SK-N-SH (cell line): ENCODE data around the gene ST7. TPM values are rescaled to one million over a fixed set of nuclear protein-coding genes. Genes with fewer than 3 reads are reported as not detected.

Experiments used
- CTCF ChIA-PET: fragments of 300-600, 350-600 bp; formaldehyde crosslinking; extraction: SDS; loops from one replicate; lab custom pipeline; 2021; lab: Yijun Ruan, JAX
- POLR2A ChIA-PET: fragments of 350-600 bp; sonication (Branson Sonifier 250); formaldehyde crosslinking; extraction: SDS; loops from one replicate; lab custom pipeline; 2020; ENCODE audit warnings: antibody characterized with exemption, inconsistent platforms; lab: Yijun Ruan, JAX
- DNase-seq: peaks from one replicate; pipeline ENCODE4 v3.0.0; 2012
- H2AFZ ChIP-seq: fragments of 200-600 bp; sonication (generic); 2 replicates; pipeline ENCODE4 v1.8.1; 2016; ENCODE audit warnings: antibody characterized with exemption, mild to moderate bottlenecking, low read depth
- H3F3A ChIP-seq: fragments of 200-600 bp; sonication (generic); replicated peaks from 2 replicates; pipeline ENCODE3; 2016; ENCODE audit warnings: antibody characterized with exemption, mild to moderate bottlenecking; ENCODE audit not compliant: insufficient read depth
- H3K27ac ChIP-seq, 2 experiments: fragments of 200-500 bp in 1 of 2; fragments of 200-600 bp in 1 of 2; sonication (Bioruptor generic) in 1 of 2; sonication (generic), shearing (Covaris generic) in 1 of 2; 2 replicates each; pipeline versions ENCODE4 v1.5.1 to v1.6.1; 2014 to 2016; ENCODE audit warnings: low read depth in 2 of 2, inconsistent platforms in 1 of 2, low read length in 1 of 2, mild to moderate bottlenecking in 1 of 2, mixed read lengths in 1 of 2
- H3K27me3 ChIP-seq: fragments of 200-600 bp; sonication (generic), shearing (Covaris generic); 2 replicates; pipeline ENCODE4 v1.6.1; 2016; ENCODE audit warnings: mixed run types; ENCODE audit not compliant: insufficient read depth
- H3K36me3 ChIP-seq, 2 experiments: fragments of 200-500 bp in 1 of 2; fragments of 200-600 bp in 1 of 2; sonication (Bioruptor generic) in 1 of 2; sonication (generic) in 1 of 2; replicated peaks in 1 of 2; 2 replicates each; pipeline versions ENCODE3 to v1.5.1; 2014 to 2016; ENCODE audit warnings: low read length in 1 of 2, mild to moderate bottlenecking in 1 of 2; ENCODE audit not compliant: insufficient read depth in 2 of 2, control insufficient read depth in 1 of 2
- H3K4me1 ChIP-seq, 2 experiments: fragments of 200-500 bp in 1 of 2; fragments of 200-600 bp in 1 of 2; sonication (Bioruptor generic) in 1 of 2; sonication (generic), shearing (Covaris generic) in 1 of 2; 2 replicates each; pipeline versions ENCODE4 v1.5.1 to v1.6.1; 2014 to 2016; ENCODE audit warnings: low read depth in 1 of 2, low read length in 1 of 2, mixed run types in 1 of 2; ENCODE audit not compliant: insufficient read depth in 2 of 2, control insufficient read depth in 1 of 2
- H3K4me2 ChIP-seq: fragments of 200-600 bp; sonication (generic), shearing (Covaris generic); 2 replicates; pipeline ENCODE4 v1.6.1; 2017; ENCODE audit warnings: mixed run types
- H3K4me3 ChIP-seq, 2 experiments: fragments of 200-500 bp in 1 of 2; fragments of 200-600 bp in 1 of 2; sonication (Bioruptor generic) in 1 of 2; sonication (generic), shearing (Covaris generic) in 1 of 2; 2 replicates each; pipeline versions ENCODE4 v1.5.1 to v1.8.1; 2014 to 2016; ENCODE audit warnings: low read depth in 2 of 2, inconsistent platforms in 1 of 2, low read length in 1 of 2, mild to moderate bottlenecking in 1 of 2, mixed read lengths in 1 of 2, moderate library complexity in 1 of 2
- H3K79me2 ChIP-seq: fragments of 200-600 bp; sonication (generic); 2 replicates; pipeline ENCODE4 v1.8.1; 2017; ENCODE audit warnings: mild to moderate bottlenecking; ENCODE audit not compliant: insufficient read depth
- H3K9ac ChIP-seq: fragments of 200-600 bp; sonication (generic); 2 replicates; pipeline ENCODE4 v1.6.1; 2017; ENCODE audit warnings: mixed run types
- H3K9me2 ChIP-seq: fragments of 200-600 bp; sonication (generic); 2 replicates; pipeline ENCODE4 v1.6.1; 2017; ENCODE audit warnings: mixed run types
- H3K9me3 ChIP-seq: fragments of 200-600 bp; sonication (generic); 2 replicates; pipeline ENCODE4 v1.6.1; 2017; ENCODE audit warnings: mixed run types, mild to moderate bottlenecking, moderate library complexity
- H4K20me1 ChIP-seq: fragments of 200-600 bp; sonication (generic); 2 replicates; pipeline ENCODE4 v1.6.1; 2017; ENCODE audit warnings: mild to moderate bottlenecking, mixed run types; ENCODE audit not compliant: insufficient read depth
- ELF1 ChIP-seq: IDR thresholded peaks from 2 replicates; pipeline ENCODE4 v1.4.0; 2012
- EZH2phosphoT487 ChIP-seq: fragments of 200-600 bp; sonication (generic); IDR thresholded peaks from 2 replicates; pipeline ENCODE4 v1.6.1; 2017; ENCODE audit warnings: low read depth, mixed run types, mild to moderate bottlenecking, antibody characterized with exemption, moderate library complexity, borderline replicate concordance
- FOXJ3 ChIP-seq: sonication (generic); formaldehyde crosslinking; IDR thresholded peaks from 2 replicates; pipeline ENCODE4 v1.5.1; 2020; ENCODE audit warnings: mild to moderate bottlenecking, missing genetic modification reagents
- GABPA ChIP-seq: IDR thresholded peaks from 2 replicates; pipeline ENCODE4 v1.4.0; 2012; ENCODE audit warnings: low read depth, mild to moderate bottlenecking
- MEF2A ChIP-seq: IDR thresholded peaks from 2 replicates; pipeline ENCODE4 v1.4.0; 2012; ENCODE audit warnings: low read depth, borderline replicate concordance
- MXI1 ChIP-seq: IDR thresholded peaks from 2 replicates; pipeline ENCODE4 v1.6.1; 2012; ENCODE audit warnings: mild to moderate bottlenecking, low read depth, low read length, improper control_type of control experiment
- NFIC ChIP-seq: IDR thresholded peaks from 2 replicates; pipeline ENCODE4 v1.4.0; 2012; ENCODE audit warnings: borderline replicate concordance
- POLR2AphosphoS5 ChIP-seq: IDR thresholded peaks from 2 replicates; pipeline ENCODE4 v1.6.1; 2012; ENCODE audit warnings: low read depth, low read length
- RAD21 ChIP-seq: IDR thresholded peaks from 2 replicates; pipeline ENCODE4 v1.6.1; 2012; ENCODE audit warnings: mild to moderate bottlenecking, low read length
- RFX5 ChIP-seq: IDR thresholded peaks from 2 replicates; pipeline ENCODE4 v1.6.1; 2012; ENCODE audit warnings: mild to moderate bottlenecking, improper control_type of control experiment, low read length
- TAF1 ChIP-seq: IDR thresholded peaks from 2 replicates; pipeline ENCODE4 v1.6.1; 2012; ENCODE audit warnings: low read depth, mild to moderate bottlenecking, low read length, moderate library complexity, borderline replicate concordance
- WGBS: methylation state at CpG from one replicate; pipeline ENCODE4 v1.1.6; 2017; ENCODE audit warnings: low lambda C conversion rate; 5-methylcytosine and 5-hydroxymethylcytosine counted together
- polyA plus RNA-seq, 3 experiments: library from polyadenylated mRNA; depleted of rRNA; stranded (reverse); fragments of >200 nt; gene quantifications; 2 replicates each; pipeline ENCODE4 v1.2.3, GENCODE V29; 2012
- TF ChIP-seq, protein P1 (sequence below): fragments of 150-350 bp; IDR thresholded peaks from 2 replicates; pipeline ENCODE4 v1.6.1; 2017; ENCODE audit warnings: antibody characterized with exemption, low read length, low read depth, borderline replicate concordance
- TF ChIP-seq, protein P2 (sequence below): IDR thresholded peaks from 2 replicates; pipeline ENCODE4; 2012
- TF ChIP-seq, protein P3 (sequence below): fragments of 200-600 bp; sonication (generic); IDR thresholded peaks from 2 replicates; pipeline ENCODE4 v1.6.1; 2017; ENCODE audit warnings: antibody characterized with exemption, mild to moderate bottlenecking, moderate library complexity
- TF ChIP-seq, protein P4 (sequence below): IDR thresholded peaks from 2 replicates; pipeline ENCODE4 v1.4.0; 2012; ENCODE audit warnings: low read depth, borderline replicate concordance
- TF ChIP-seq, protein P5 (sequence below): IDR thresholded peaks from 2 replicates; pipeline ENCODE4 v1.4.0; 2012; ENCODE audit warnings: low read depth

Gene ST7
- polyA plus RNA-seq, 1 of the 3 experiments (the other 2 are of a cell fraction) = 23.5 TPM

DNA sequence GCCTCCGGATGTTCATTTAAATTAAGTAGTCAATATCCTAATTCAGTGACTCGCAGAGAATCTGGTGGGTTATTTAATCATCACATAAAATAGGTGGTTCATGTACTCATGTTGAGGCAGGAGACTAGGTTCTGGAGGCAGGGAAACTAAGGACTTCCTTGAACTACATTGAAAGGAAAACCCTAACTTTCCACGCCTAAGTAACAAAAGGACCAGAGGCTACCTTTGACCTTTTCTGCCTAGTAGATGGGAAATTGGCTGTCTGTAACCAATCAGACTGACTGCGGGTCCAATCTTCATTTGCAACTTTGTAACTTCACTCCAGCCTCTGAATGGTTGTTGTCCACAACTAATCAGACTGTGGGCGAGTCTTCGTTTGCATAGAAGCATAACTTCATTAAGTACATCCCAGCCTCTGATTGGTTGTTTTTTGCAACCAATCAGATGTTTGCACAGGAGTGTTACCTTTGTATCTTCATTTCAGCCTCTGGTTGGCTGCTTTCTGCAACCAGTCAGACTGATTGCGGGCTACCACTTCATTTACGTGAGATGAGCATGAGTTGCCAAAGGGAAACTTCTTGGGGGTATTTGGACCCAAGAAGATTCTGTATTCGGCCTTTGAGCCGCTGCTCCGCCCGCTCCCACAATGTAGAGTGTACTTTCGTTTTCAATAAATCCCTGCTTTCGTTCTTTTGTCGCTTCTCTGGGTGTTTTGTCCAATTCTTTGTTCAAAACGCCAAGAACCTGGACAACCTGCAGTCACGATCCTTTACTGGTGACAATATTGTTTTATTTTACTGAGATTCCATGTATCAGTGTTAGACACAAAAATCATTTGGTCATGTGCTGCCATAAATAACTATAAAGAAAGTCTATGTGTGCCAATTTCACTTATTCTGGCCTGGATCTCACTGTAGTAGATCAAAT is 1.7 kb upstream of the ST7 start (continued):
- TF ChIP-seq FOXJ3 (CRISPR knock-in tag) (no peak), RAD21 (no peak), MEF2A (no peak), ELF1 (no peak), RFX5 (no peak), POLR2AphosphoS5 (no peak)

DNA sequence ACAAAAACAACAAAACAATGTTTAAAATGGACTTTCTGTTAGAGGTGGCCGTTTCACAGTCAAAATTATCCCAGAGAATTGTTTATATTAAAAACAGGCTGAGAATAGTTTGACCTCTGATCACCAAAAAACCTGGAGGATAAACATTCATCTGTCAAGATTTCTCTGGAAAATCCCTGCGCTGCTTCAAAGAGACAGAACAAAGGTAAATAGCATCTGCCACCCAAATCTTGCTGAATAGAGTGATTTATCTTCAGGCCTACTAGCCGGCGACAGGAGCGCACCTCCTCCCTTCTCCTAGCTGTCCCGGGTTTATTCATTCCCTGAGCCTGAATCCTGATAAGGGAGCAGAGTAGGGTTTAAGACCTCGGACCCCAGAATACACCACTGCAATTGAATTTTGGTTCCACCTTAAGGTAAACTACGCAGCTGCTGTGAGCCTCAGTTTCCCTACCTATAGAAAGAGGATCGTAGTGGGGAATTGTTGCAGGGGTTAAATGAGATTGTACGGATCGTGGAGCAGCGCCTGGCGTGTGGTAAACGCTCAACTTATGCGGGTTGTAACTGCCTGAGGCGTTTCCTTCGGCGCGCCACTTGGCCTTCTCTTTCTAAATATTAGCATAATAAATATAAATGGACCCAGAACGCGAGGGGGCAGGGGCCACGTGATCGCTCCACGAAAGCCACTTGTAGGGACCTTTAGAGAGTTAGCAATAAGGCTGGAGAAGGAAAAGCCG is 498 bp upstream of the ST7 start:
- no peak for TF ChIP-seq EZH2phosphoT487
- peak; percentile 1; the same call in 1 of the 2 replicates for TF ChIP-seq POLR2AphosphoS5
- TF ChIP-seq, protein P1, sequence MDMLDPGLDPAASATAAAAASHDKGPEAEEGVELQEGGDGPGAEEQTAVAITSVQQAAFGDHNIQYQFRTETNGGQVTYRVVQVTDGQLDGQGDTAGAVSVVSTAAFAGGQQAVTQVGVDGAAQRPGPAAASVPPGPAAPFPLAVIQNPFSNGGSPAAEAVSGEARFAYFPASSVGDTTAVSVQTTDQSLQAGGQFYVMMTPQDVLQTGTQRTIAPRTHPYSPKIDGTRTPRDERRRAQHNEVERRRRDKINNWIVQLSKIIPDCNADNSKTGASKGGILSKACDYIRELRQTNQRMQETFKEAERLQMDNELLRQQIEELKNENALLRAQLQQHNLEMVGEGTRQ = peak; percentile 40; the same call in 1 of the 2 replicates
- TF ChIP-seq TAF1 = no peak
- TF ChIP-seq, protein P2, sequence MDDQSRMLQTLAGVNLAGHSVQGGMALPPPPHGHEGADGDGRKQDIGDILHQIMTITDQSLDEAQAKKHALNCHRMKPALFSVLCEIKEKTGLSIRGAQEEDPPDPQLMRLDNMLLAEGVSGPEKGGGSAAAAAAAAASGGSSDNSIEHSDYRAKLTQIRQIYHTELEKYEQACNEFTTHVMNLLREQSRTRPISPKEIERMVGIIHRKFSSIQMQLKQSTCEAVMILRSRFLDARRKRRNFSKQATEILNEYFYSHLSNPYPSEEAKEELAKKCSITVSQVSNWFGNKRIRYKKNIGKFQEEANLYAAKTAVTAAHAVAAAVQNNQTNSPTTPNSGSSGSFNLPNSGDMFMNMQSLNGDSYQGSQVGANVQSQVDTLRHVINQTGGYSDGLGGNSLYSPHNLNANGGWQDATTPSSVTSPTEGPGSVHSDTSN = 0 out of 2 replicates have a peak, but pooled peaks have one; percentile 41
- TF ChIP-seq MXI1 = peak; percentile 56; the same call in 1 of the 2 replicates
- TF ChIP-seq, protein P3, sequence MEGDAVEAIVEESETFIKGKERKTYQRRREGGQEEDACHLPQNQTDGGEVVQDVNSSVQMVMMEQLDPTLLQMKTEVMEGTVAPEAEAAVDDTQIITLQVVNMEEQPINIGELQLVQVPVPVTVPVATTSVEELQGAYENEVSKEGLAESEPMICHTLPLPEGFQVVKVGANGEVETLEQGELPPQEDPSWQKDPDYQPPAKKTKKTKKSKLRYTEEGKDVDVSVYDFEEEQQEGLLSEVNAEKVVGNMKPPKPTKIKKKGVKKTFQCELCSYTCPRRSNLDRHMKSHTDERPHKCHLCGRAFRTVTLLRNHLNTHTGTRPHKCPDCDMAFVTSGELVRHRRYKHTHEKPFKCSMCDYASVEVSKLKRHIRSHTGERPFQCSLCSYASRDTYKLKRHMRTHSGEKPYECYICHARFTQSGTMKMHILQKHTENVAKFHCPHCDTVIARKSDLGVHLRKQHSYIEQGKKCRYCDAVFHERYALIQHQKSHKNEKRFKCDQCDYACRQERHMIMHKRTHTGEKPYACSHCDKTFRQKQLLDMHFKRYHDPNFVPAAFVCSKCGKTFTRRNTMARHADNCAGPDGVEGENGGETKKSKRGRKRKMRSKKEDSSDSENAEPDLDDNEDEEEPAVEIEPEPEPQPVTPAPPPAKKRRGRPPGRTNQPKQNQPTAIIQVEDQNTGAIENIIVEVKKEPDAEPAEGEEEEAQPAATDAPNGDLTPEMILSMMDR = no peak
- TF ChIP-seq GABPA = 0 out of 2 replicates have a peak, but pooled peaks have one; percentile 11
- TF ChIP-seq, protein P4, sequence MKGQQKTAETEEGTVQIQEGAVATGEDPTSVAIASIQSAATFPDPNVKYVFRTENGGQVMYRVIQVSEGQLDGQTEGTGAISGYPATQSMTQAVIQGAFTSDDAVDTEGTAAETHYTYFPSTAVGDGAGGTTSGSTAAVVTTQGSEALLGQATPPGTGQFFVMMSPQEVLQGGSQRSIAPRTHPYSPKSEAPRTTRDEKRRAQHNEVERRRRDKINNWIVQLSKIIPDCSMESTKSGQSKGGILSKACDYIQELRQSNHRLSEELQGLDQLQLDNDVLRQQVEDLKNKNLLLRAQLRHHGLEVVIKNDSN = peak; percentile 83; the same call in 1 of the 2 replicates
- TF ChIP-seq, protein P5, sequence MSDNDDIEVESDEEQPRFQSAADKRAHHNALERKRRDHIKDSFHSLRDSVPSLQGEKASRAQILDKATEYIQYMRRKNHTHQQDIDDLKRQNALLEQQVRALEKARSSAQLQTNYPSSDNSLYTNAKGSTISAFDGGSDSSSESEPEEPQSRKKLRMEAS = peak; percentile 73; the same call in 1 of the 2 replicates
- no peak for TF ChIP-seq NFIC
- no peaks in the 10 kb centered on the region for H3K27me3 ChIP-seq
- peak overlapping the region; percentile 97 for H3K9ac ChIP-seq
- H3K79me2 ChIP-seq = peaks cover 39% of the 10 kb centered on the region
- ChIA-PET POLR2A (interaction anchor here (0.6 to 1.5 kb wide), 4 partner anchors 8 to 91 kb away, joined by 3 to 4 read pairs (median 3); partner anchors contain the start of gene CAPZA2), CTCF (interaction anchor here (1.2 to 3.0 kb wide), 3 partner anchors 18 to 32 kb away, joined by 4 to 18 read pairs (median 9); no protein-coding TSS in a partner anchor)
- H3K4me1 ChIP-seq = peaks cover 19 to 23% of the 10 kb centered on the region in 2 experiments; a peak in 3 of 4 replicates
- H4K20me1 ChIP-seq = no peaks in the 10 kb centered on the region
- WGBS = 12% methylated on average over 25 of the region's 25 CpGs
- H3K9me2 ChIP-seq = no peaks in the 10 kb centered on the region
- H3K27ac ChIP-seq = peak overlapping the region; percentile 97
- DNase-seq = peak; percentile 54
- H2AFZ ChIP-seq = peak overlapping the region; percentile 93
- no peaks in the 10 kb centered on the region for H3K9me3 ChIP-seq
- H3K4me2 ChIP-seq = peak overlapping the region; percentile 83
- peaks cover 8% of the 10 kb centered on the region for H3F3A ChIP-seq
- peak overlapping the region; percentile 85 to 91 for H3K4me3 ChIP-seq
- H3K36me3 ChIP-seq = peaks cover 0 to 3% of the 10 kb centered on the region in 2 experiments
